Stromal cell of bone marrow (primary cell): ENCODE results near the gene ORM2.

Experiments
- DNase-seq: peaks from one replicate; pipeline ENCODE4 v3.0.0-alpha.2; 2012; ENCODE audit warnings: low read depth

ORM2 gene

DNA sequence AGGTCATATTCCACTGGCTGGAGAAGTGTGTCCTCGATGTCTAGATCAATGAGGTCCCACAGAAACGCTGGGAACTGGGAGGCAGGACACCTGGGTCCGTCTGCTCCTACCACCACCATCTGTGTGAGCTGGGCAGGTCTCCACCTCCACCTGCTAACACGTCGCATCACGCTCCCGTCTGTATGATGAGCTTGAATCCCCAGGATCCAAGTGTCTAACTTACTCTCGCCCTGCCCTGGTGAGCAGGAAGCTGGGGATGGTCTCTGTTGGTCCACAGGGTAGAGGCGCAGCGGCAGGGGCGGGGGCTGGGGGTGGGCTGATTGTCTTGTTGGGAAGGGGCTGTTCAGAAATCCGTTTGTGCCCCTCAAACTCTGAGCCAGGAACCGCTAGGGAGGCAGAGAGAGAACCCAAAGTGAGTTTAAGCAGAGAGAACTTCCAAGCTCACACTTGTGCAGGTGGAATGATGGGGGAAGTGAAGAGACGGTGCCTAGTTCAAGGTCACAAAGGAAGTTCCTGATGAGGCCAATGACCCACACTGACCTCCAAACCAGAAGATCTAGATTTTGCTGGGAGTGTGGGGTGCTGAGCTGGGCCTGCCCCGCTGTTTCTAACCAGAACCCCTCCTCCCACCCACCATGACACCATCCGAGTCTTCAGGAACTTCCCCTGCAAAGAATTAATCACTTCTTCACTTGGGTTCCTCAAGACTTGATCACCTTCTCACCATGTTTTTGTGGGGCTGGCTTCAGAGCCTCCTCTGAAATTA is 21.1 kb downstream of the ORM2 start:
- no peak for DNase-seq

- DNase-seq = no peak
Measured at GRCh38 chr9:114351932-114352331, 22.3 kb downstream of the ORM2 start.

DNA sequence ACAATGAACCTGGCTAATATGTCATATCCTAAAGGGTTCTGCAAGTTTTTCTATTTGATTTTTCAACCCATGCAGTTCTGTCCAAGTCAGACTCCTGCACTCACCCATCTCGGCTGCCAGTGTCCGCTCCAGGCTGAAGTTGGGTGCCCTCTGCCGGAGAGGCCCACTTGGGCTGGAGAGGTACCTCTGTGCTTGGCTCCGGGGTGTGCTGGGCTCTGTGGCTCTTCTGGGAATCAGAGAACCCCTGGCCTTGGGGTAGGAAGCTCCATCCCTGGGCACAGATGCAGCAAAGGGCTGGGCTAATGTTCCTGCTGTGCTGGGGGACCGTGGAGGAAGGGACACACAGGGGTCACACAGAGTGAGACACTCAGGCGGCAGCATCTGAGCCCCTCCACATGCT is 26.2 kb downstream of the ORM2 start:
- no peak for DNase-seq

DNA sequence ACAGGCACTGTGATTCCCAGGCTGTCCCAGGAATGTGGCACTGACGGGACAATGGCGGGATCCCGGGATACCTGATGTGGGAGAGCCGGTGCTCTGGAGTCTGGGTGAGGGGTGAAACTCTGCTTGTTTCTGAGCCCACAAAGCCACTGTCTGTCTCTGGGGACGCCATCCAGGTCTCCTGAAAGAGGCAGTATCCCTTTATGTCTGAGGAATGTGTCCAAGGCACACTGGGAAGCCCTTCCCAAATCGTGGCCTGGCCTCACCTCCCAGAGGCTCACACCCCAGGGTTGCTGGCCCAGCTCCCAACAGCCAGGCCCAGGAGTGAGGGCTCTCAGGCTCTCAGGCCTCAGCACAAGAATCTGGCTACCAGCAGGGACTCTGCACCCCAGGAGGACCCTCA is 27.1 kb downstream of the ORM2 start:
- DNase-seq = no peak

GRCh38 chr9:114357360-114357759 is 27.7 kb downstream of the ORM2 start:
- DNase-seq = no peak

DNA sequence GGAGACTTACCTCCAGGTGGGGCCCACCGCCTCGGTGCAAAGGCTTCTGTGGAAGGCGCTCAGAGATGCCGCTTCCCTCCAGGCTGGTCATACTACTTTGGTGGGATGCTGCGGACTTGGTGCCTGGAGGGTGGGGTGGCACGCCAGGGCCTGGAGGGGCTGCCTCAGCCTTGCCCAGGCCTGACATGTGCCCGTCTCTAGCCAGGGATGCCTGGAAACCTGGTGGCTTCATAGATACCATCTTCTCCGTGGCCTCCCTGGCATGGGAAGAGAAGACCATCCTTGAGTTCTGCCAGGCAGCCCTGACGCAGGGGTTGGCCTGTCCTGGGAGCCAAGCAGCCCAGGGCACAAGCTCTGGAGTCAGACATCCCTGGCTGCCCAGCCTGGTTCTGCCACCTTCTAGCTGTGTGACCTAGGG is 28.3 kb downstream of the ORM2 start:
- DNase-seq = no peak

GRCh38 chr9:114359801-114360200 is 30.1 kb downstream of the ORM2 start:
- DNase-seq = no peak

- DNase-seq = no peak
Measured at GRCh38 chr9:114361542-114361941, 31.9 kb downstream of the ORM2 start.

GRCh38 chr9:114362394-114362793 is 32.7 kb downstream of the ORM2 start:
- DNase-seq = no peak

DNA sequence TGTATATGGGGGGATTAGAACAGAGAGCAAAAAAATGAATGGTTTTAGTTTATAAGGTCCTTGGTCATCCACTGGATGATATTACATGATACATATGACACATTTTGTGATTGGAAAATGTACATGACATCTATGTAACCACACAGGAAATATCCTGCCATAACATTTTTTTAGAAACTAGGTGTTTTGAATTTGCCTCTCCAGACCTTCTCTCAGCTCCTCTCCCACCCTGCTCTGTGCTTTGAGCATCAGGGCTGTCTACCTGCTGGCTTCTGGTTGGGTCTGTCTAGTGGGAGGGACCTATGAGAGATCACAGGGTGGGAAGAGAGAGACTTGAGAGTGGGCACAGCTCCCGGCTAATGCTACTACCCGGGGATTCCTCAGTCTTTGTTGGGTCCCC is 33.8 kb downstream of the ORM2 start:
- no peak for DNase-seq

DNA sequence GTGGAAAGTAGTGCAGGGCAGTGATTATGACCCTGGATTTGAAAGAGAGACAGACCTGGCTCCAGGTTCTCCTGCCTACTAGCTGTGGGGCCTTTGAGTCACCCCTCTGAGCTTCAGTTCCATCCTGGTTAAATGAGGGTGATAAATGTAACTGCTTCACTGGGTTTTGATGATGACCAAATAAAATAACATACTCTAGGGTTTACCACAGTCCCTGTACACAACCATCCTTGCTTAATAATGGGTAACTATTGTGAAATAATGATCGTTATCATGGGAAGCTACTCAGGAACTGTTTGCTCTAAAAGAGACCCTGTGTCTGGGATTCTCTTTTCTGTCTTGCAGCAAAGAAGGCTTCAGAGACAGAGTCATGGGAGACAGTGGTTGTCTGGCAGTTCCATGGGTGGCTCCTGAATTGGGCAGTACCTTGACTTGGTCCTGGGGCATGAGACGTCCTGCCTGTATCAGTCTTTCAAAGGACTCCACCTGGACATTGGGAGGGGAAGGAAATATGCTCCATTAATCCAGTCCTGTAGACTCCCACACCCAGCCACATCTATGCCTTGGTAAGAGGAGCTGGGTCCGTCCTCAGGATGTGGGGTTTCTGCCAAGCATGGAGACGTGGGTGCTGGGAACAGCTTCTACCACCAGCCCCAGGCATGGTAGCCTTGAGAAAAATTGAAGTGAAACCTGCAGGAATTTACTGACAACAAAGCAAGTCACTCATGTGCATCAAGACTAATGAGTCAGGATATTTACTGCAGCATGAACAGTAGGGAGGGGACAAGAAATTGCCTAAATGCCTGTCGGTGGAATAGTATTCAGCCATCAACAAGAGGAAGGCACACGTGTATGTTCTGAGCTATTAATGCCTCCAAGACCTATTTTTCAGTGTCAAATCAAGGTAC is 34.7 kb downstream of the ORM2 start:
- DNase-seq = peak; percentile 63

GRCh38 chr9:114365194-114365593 is 35.5 kb downstream of the ORM2 start:
- no peak for DNase-seq

- DNase-seq = peak; percentile 81
Measured at GRCh38 chr9:114366334-114367128, 36.9 kb downstream of the ORM2 start.

DNA sequence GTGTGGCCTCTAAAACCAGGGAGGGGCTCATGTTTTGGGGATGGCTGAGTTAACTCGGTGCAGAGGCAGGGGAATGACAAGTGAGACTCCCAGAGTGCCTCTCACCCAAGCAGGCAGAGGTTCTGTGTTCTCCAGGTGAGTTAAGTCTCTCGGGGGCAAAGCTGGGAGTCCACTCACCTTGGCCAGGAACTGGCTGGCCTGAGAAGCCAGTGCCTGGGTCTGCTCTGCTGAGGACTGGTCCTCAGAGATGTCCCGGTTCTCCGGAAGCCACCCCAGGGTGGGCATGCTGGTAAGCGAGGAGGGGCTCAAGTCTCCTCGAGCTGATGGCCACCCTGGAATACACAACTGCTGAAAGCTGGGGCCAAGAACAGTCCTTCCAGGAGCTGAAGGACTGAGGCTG is 37.7 kb downstream of the ORM2 start:
- DNase-seq = no peak

- DNase-seq = no peak
Measured at GRCh38 chr9:114367772-114368569, 38.3 kb downstream of the ORM2 start.

DNA sequence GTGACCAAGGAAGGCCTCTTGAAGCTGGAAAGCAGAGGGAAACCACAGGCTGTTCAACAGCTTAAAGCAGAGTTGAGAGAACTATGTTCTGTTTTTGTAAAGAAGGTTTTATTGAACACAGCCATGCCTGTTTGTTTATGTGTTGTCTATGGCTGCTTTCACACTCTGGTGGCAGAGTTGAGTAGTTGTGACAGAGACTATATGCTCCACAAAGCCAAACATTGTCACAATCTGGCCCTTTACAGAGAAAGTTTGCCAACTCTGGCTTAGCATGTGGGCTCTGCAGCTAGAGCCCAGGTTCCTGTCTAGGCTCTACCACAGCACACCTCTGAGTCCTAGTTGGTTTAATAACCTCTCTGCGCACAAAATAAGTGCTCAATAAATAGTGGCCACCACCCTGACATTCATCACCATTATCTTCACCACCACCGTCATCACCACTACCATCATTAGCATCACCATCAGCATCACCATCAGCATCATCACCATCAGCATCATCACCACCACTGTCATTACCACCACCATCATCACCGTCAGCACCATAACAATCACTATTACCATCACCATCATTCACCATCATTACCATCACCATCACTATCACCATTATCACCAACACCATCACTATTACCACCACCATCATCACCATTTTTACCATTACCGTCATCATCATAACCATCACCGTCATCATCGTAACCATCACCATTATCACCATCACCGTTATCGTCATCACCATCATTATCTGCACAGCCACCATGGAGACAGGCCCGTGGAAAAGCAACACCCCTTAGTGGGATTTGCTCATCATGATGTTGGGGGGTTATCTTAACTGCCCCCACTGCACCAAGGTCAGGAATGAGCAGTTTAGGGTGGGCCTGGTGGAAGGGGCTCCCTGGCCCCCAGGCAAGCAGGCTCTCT is 39.8 kb downstream of the ORM2 start:
- DNase-seq = no peak

DNA sequence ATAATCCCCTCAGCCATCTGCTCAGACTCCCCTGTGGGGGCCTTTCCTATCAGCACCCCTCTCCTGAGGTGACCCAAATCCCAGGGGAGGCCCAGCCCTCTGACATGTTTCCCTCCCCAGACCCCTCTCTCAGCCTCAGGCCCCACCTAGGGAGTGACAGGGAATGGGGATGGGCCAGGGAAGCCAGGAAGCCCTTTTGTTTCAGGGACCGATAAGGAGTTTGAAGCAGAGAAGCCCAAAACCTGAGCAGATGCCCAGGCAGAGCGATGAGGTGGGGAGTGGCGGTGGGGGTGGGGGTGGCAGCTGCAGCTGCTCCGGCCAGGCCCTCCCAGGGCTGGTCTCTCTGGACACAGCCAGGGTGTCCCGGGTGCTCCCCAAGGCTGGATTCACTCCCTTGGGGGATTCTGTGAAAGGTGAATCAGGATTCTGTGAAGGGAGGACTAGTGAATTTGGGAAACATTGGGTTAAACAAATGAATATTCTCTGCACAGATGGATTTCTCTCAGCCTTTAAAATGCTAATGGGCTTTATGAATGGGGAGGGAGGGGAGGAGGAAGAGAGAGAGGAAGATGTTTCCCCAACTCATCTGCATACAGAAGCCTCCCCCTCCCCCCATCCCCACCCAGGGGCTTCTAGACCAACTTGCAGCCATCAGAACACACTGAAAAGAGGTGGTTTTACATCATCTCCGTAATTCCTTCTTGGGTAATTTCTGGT is 40.7 kb downstream of the ORM2 start:
- no peak for DNase-seq

DNA sequence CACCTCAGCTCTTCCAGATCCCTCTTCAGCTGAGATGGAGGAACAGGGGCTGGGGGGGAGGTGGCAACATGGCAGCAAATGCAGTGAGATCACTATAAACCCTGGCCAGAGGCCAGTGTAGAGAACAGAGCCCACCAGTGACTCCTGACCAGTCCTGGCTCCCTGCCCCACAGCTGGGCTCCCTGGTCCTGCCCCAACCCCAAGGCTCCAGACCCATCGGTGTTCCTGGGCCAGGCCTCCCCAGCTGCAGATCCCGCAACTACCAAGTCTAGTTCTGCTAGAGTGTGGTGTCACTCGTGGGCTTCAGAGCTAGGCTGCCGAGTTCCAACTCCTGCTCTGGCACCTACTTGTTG is 41.3 kb downstream of the ORM2 start:
- DNase-seq = no peak

- no peak for DNase-seq
Measured at GRCh38 chr9:114371343-114371944, 41.8 kb downstream of the ORM2 start.
